HepG2 (cell line): ENCODE measurements around the gene OR5H2. TPM values are rescaled to one million over a fixed set of nuclear protein-coding genes. Genes with fewer than 3 reads are reported as not detected.

Source experiments
- ATAC-seq: fragments of 200-7000 bp; cut with Tn5 transposase; 3 replicates; pipeline ENCODE4 v1.9.1; 2020; ENCODE audit warnings: mild to moderate bottlenecking, moderate library complexity
- BruUV-seq: library from RNA; stranded (reverse); fragments of 400-500 nt; replicated peaks from 2 replicates; lab custom pipeline; 2021; lab: Mats Ljungman, UMichigan
- CTCF ChIA-PET: fragments of 300-600 bp; formaldehyde crosslinking; extraction: SDS; loops from one replicate; lab custom pipeline; 2021; ENCODE audit warnings: low total read pairs, inconsistent platforms, low intra/inter-chr PET ratio; lab: Yijun Ruan, JAX
- POLR2A ChIA-PET: fragments of 350-600 bp; sonication (Branson Sonifier 250); formaldehyde crosslinking; loops from one replicate; lab custom pipeline; 2020; ENCODE audit warnings: antibody characterized with exemption, inconsistent platforms; lab: Yijun Ruan, JAX
- DNase-seq: peaks from one replicate; pipeline ENCODE4 v3.0.0-alpha.2; 2015; ENCODE audit warnings: low spot score
- FAIRE-seq: peaks from 3 replicates; lab custom pipeline; 2011; peaks lifted over from hg19 to GRCh38; lab: Jason Lieb, UNC
- H2AFZ ChIP-seq: one replicate; pipeline ENCODE4 v1.6.1; 2011; ENCODE audit warnings: low read length, inconsistent platforms
- H3K27ac ChIP-seq: fragments of 300-600 bp; 3 replicates; pipeline ENCODE4 v1.8.0; 2011; ENCODE audit warnings: mixed run types, mild to moderate bottlenecking, mixed read lengths, low read length, inconsistent platforms; ENCODE audit not compliant: insufficient read depth; ENCODE audit errors: extremely low read length
- H3K27me3 ChIP-seq, 2 experiments: fragments of 200-600 bp in 1 of 2; 2 replicates in 1 of 2; 3 replicates in 1 of 2; pipeline versions ENCODE4 v1.6.0 to v1.8.0; 2011; ENCODE audit warnings: low read length in 2 of 2, mild to moderate bottlenecking in 2 of 2, moderate library complexity in 2 of 2, inconsistent platforms in 1 of 2; ENCODE audit not compliant: insufficient read depth in 2 of 2, control insufficient read depth in 1 of 2
- H3K36me3 ChIP-seq, 2 experiments: fragments of 200-600 bp in 1 of 2; replicated peaks in 1 of 2; 2 replicates in 1 of 2; 3 replicates in 1 of 2; pipeline versions ENCODE4 v1.5.1 to v1.8.0; 2011; ENCODE audit warnings: low read length in 2 of 2, inconsistent platforms in 1 of 2; ENCODE audit not compliant: insufficient read depth in 2 of 2, control insufficient read depth in 1 of 2
- H3K4me1 ChIP-seq: 2 replicates; pipeline ENCODE4 v1.5.1; 2012; ENCODE audit warnings: low read length, inconsistent platforms; ENCODE audit not compliant: insufficient read depth
- H3K4me2 ChIP-seq: 2 replicates; pipeline ENCODE4 v1.6.0; 2011; ENCODE audit warnings: low read depth, low read length, inconsistent platforms
- H3K4me3 ChIP-seq, 3 experiments: fragments of 200-600 bp in 1 of 3; sonication (generic), shearing (Covaris generic) in 1 of 3; replicated peaks in 1 of 3; 2 replicates each; pipeline ENCODE4 v1.5.1; 2011 to 2016; ENCODE audit warnings: low read length in 3 of 3, inconsistent platforms in 2 of 3, low read depth in 2 of 3, mild to moderate bottlenecking in 2 of 3, control low read depth in 1 of 3, mixed read lengths in 1 of 3; ENCODE audit not compliant: insufficient read depth in 1 of 3
- H3K79me2 ChIP-seq: one replicate; pipeline ENCODE4 v1.6.1; 2011; ENCODE audit warnings: low read length, inconsistent platforms; ENCODE audit not compliant: insufficient read depth
- H3K9ac ChIP-seq: 2 replicates; pipeline ENCODE4 v1.6.0; 2011; ENCODE audit warnings: mild to moderate bottlenecking, low read depth, low read length, inconsistent platforms; ENCODE audit not compliant: insufficient read depth
- H3K9me3 ChIP-seq: 2 replicates; pipeline ENCODE4 v1.5.1; 2012; ENCODE audit warnings: mild to moderate bottlenecking, low read length
- H4K20me1 ChIP-seq: 2 replicates; pipeline ENCODE4 v1.6.0; 2011; ENCODE audit warnings: inconsistent platforms, mild to moderate bottlenecking, low read length, moderate library complexity; ENCODE audit not compliant: insufficient read depth
- ATM ChIP-seq: fragments of 450-650 bp; IDR thresholded peaks from 2 replicates; pipeline ENCODE4 v1.7.1; 2017; ENCODE audit warnings: mild to moderate bottlenecking, borderline replicate concordance
- CENPT ChIP-seq: sonication (generic); formaldehyde crosslinking; IDR thresholded peaks from 2 replicates; pipeline ENCODE4 v1.8.0; 2022; ENCODE audit warnings: low read depth, mild to moderate bottlenecking, moderate library complexity, missing genetic modification reagents
- FOSL2 ChIP-seq: sonication (generic); formaldehyde crosslinking; IDR thresholded peaks from 2 replicates; pipeline ENCODE4 v1.4.0; 2020; ENCODE audit warnings: missing genetic modification reagents
- GLI4 ChIP-seq: sonication (generic); formaldehyde crosslinking; IDR thresholded peaks from 2 replicates; pipeline ENCODE4 v1.5.1; 2020; ENCODE audit warnings: missing genetic modification reagents, mild to moderate bottlenecking, moderate library complexity, borderline replicate concordance
- HNF4A ChIP-seq: sonication (generic); formaldehyde crosslinking; IDR thresholded peaks from 2 replicates; pipeline ENCODE4 v1.4.0; 2020; ENCODE audit warnings: missing genetic modification reagents
- MBNL3 ChIP-seq: fragments of 250-450 bp; sonication (Bioruptor Pico); conservative IDR thresholded peaks from 2 replicates; pipeline ENCODE4 v1.8.0; 2022; ENCODE audit warnings: mild to moderate bottlenecking, inconsistent platforms
- MED13 ChIP-seq: sonication (generic); formaldehyde crosslinking; IDR thresholded peaks from 2 replicates; pipeline ENCODE4 v1.5.0; 2020; ENCODE audit warnings: missing genetic modification reagents
- MZF1 ChIP-seq: sonication (generic); formaldehyde crosslinking; IDR thresholded peaks from 2 replicates; pipeline ENCODE4 v1.8.1; 2023; ENCODE audit warnings: mild to moderate bottlenecking, missing genetic modification reagents, borderline replicate concordance
- ZEB1 ChIP-seq: IDR thresholded peaks from 2 replicates; pipeline ENCODE4 v1.6.1; 2012; ENCODE audit warnings: mild to moderate bottlenecking, low read depth, inconsistent platforms; ENCODE audit not compliant: insufficient replicate concordance
- ZNF256 ChIP-seq: sonication (generic); formaldehyde crosslinking; conservative IDR thresholded peaks from 2 replicates; pipeline ENCODE4 v1.4.0; 2020; ENCODE audit warnings: missing genetic modification reagents
- WGBS: methylation state at CpG from one replicate; pipeline ENCODE4 v1.1.6; 2017; ENCODE audit warnings: low lambda C conversion rate; 5-methylcytosine and 5-hydroxymethylcytosine counted together
- in situ Hi-C: cut with HindIII; loops from 2 replicates; pipeline ENCODE4 v1.10.0; 2017; ENCODE audit warnings: low pct_unique_long_range_greater_than_20kb; ENCODE audit not compliant: extremely low pct_ligation_motif_present
- intact Hi-C: fragments of 100-400 bp; cut with micrococcal nuclease; formaldehyde crosslinking; loops from one replicate; pipeline ENCODE4 v1.10.0; 2022; ENCODE audit not compliant: unreplicated experiment
- polyA plus RNA-seq, 8 experiments: library from polyadenylated mRNA; depleted of rRNA in 3 of 8; stranded (reverse) in 7 of 8; unstranded in 1 of 8; fragments of >200 nt; fragmentation: Illumina TruSeq in 4 of 8; extraction: Trizol in 4 of 8; gene quantifications; 2 replicates each; pipeline versions ENCODE4 v1.2.1 to v1.2.3, GENCODE V29; 2011 to 2016; ENCODE audit warnings: low read depth in 4 of 8, missing spikeins in 1 of 8, mixed read lengths in 1 of 8; ENCODE audit not compliant: insufficient read depth in 1 of 8
- total RNA-seq, 5 experiments: library from RNA; depleted of rRNA; stranded (reverse); fragments of >200 nt; fragmentation: Illumina TruSeq; extraction: Trizol; gene quantifications; 2 replicates each; pipeline ENCODE4 v1.2.3, GENCODE V29; 2016; ENCODE audit warnings: low read depth in 1 of 5
- TF ChIP-seq, protein P1 (sequence below): sonication (generic); formaldehyde crosslinking; IDR thresholded peaks from 2 replicates; pipeline ENCODE4 v1.8.1; 2023; ENCODE audit warnings: missing genetic modification reagents, mild to moderate bottlenecking, borderline replicate concordance

OR5H2 gene
- total and polyA plus RNA-seq, 2 of the 13 experiments (the other 11 are each of a cell fraction or from before 2014, with no cell fraction given): not detected

- in situ Hi-C loops (no loop called here), intact Hi-C loops (loop anchor here (10.0 kb wide), 1 partner anchor 528 kb away; no protein-coding TSS in a partner anchor)
- H3K9ac ChIP-seq: no peak overlapping the region
- H3K4me1 ChIP-seq: peaks cover 24% of the 10 kb centered on the region
- CTCF ChIA-PET: no interaction called here
- POLR2A ChIA-PET: no interaction called here
- 35% methylated on average over 2 of the region's 2 CpGs for WGBS
- BruUV-seq: no TSS peak
- no peak overlapping the region for H3K27ac ChIP-seq
- peak overlapping the region; percentile 23; the same call in 1 of the 2 replicates for H3K4me2 ChIP-seq
- FAIRE-seq: peak; percentile 30
- H3K4me3 ChIP-seq: no peak overlapping the region
- peak; percentile 75 for ATAC-seq
- H3K36me3 ChIP-seq: no peaks in the 10 kb centered on the region
- H3K79me2 ChIP-seq: no peaks in the 10 kb centered on the region
- H3K9me3 ChIP-seq: no peaks in the 10 kb centered on the region
- DNase-seq: no peak
- TF ChIP-seq HNF4A (CRISPR knock-in tag) (0 out of 2 replicates have a peak, but pooled peaks have one; percentile 8), FOSL2 (CRISPR knock-in tag) (no peak), ZEB1 (no peak)
- no peak overlapping the region for H2AFZ ChIP-seq
- no peaks in the 10 kb centered on the region for H4K20me1 ChIP-seq
- H3K27me3 ChIP-seq: no peaks in the 10 kb centered on the region
Observed at GRCh38 chr3:98322686-98323085, 40.4 kb downstream of the OR5H2 start.

GRCh38 chr3:98323425-98323824, 41.1 kb downstream of the OR5H2 start:
- in situ Hi-C loops: no loop called here
- CTCF ChIA-PET: no interaction called here
- no peaks in the 10 kb centered on the region for H4K20me1 ChIP-seq
- POLR2A ChIA-PET: no interaction called here
- no peaks in the 10 kb centered on the region for H3K27me3 ChIP-seq
- H3K9ac ChIP-seq: no peak overlapping the region
- no peak overlapping the region for H3K4me3 ChIP-seq
- no peak overlapping the region for H2AFZ ChIP-seq
- DNase-seq: no peak
- no peak overlapping the region for H3K4me2 ChIP-seq
- BruUV-seq: no TSS peak
- H3K79me2 ChIP-seq: no peaks in the 10 kb centered on the region
- intact Hi-C loops: loop anchor here (10.0 kb wide), 1 partner anchor 529 kb away; no protein-coding TSS in a partner anchor
- no peaks in the 10 kb centered on the region for H3K36me3 ChIP-seq
- FAIRE-seq: no peak
- no peak overlapping the region for H3K27ac ChIP-seq
- TF ChIP-seq GLI4 (CRISPR knock-in tag) (no peak), MBNL3 (CRISPR knock-in tag) (no peak), MZF1 (CRISPR knock-in tag) (no peak), ZNF256 (CRISPR knock-in tag) (no peak), CENPT (CRISPR knock-in tag) (no peak), MED13 (CRISPR knock-in tag) (no peak), ATM (no peak)
- TF ChIP-seq, protein P1, sequence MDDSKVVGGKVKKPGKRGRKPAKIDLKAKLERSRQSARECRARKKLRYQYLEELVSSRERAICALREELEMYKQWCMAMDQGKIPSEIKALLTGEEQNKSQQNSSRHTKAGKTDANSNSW: no peak
- no peaks in the 10 kb centered on the region for H3K9me3 ChIP-seq
- ATAC-seq: no peak
- H3K4me1 ChIP-seq: peaks cover 24% of the 10 kb centered on the region
